GM18499 (cell line): Measurements from ENCODE around the gene MYRIP.
"Not testable (repeated sequence)": the region's sequence is repeated elsewhere in the genome, so short reads cannot be mapped to it uniquely, and the experiment has no call there.

Experiments used
- ATAC-seq: cut with Tn5 transposase; IDR thresholded peaks from one replicate; pipeline ENCODE4 v1.9.1; 2021; ENCODE audit warnings: moderate number of reproducible peaks; ENCODE audit not compliant: insufficient read depth, unreplicated experiment

Gene MYRIP

DNA sequence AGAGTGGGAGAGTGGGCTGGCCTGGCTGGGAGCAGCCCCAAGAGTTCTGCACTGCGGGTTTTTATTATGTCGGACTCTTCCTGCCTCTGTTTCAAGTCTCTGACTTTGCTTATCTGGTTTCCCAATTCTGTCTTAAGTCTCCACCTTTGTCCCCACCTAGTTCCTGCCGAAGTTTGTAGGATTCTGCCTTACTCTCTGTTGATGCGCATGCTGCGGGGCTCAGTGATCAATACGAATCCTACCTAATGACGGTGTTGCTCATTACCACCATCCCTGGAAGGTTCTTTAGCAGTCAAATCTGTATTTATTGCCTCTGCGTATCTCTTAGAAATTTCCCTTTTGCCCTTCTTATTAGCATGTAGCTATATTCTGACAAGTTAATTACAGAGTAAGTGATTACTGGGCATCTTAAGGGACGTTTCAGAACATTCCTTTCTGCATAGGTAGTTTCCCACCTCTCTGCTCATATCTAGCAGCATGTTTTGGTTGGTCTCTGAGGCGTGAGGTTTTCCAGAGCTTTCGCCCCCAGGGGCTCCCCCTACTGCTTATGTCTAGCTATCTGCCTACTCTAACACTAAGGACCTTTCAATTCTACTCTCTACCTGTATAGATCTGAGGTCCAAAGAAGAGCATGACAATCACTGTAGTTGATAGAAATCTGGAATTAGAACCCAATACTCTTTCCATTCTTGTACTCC is 264.1 kb downstream of the MYRIP start:
- ATAC-seq = no peak

DNA sequence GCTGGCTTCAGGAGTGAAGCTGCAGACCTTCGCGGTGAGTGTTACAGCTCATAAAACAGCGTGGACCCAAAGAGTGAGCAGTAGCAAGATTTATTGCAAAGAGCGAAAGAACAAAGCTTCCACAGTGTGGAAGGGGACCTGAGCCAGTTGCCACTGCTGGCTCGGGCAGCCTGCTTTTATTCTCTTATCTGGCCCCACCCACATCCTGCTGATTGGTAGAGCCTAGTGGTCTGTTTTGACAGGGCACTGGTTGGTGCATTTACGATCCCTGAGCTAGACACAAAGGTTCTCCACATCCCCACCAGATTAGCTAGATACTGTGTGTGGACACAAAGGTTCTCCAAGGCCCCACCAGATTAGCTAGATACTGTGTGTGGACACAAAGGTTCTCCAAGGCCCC is 267.7 kb downstream of the MYRIP start:
- not testable (repeated sequence) for ATAC-seq

DNA sequence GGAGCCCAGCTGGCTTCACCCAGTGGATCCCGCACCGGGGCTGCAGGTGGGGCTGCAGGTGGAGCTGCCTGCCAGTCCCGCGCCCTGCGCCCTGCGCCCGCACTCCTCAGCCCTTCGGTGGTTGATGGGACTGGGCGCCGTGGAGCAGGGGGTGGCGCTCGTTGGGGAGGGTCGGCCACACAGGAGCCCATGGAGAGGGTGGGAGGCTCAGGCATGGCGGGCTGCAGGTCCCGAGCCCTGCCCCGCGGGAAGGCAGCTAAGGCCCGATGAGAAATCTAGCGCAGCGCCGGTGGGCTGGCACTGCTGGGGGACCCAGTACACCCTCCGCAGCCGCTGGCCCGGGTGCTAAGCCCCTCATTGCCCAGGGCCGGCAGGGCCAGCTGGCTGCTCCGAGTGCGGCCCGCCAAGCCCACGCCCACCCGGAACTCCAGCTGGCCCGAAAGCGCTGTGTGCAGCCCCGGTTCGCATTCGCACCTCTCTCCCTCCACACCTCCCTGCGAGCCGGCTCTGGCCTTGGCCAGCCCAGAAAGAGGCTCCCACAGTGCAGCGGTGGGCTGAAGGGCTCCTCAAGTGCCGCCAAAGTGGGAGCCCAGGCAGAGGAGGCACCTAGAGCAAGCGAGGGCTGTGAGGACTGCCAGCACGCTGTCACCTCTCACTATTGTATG is 268.6 kb downstream of the MYRIP start:
- not testable (repeated sequence) for ATAC-seq

DNA sequence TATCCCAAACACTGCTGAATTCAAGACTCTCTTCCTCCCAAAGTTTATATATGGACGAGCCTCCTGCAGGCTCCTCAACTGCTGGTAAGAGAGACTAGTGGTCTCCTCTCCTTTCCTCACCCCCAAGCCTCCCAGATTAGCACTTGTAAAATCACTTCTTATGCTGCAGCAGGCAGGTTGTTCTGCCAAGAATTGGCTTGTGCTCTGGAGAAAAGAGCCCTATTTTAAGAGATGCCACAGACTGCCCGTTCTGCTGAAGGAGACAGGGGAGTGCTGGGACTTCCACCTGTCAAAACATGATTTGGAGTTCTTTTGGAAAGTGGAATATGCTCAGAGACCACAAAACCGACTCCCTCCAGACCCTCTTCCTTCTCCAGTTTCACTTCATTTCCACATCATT is 269.2 kb downstream of the MYRIP start:
- ATAC-seq = no peak

DNA sequence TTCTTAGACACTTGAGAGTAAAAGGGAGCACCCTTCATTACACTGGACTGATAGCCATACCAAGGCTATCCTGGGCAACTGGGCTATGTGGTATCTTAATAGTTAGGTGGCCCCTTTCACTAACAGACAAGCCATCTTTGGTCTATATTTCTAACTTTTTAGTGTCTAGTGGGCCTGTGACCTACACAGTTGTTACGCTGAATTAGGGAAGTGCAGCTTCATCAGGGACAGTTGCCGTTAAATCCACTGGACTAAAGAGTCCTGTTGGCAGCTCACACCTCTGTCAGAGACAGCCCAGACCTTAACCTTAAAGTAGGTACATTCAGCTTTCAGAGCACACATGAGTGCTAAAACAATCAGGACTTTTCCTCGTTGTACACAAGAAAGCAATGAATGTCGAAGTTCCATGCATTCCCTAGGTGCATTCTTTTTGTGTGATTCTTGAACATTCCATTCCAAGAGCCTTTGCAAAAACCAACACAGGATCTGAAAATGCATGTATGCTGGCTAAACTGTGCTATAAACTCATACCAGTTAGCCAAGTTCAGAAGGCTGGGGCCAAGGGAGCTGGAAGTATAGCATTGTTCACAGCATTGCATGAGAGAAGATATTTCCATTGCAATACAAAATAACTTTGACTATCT is 269.9 kb downstream of the MYRIP start:
- no peak for ATAC-seq

DNA sequence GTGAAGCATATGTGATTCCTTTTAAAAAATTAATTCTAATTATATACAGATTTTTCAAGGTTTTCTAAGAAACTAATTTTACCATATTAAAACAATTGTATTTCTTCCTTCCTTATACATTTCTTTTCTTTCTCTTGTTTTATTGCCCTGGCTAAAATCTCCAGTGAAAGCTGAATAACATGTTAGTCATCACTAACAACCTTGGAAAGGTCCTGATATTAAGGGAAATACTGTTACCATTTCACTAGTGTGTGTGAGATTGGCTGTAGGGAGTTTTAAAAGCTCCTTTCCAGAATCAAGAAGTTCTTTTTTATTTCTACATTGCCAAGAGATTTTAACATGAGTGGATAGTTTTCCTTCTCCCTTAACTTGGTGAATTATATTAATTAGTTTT is 270.4 kb downstream of the MYRIP start:
- no peak for ATAC-seq

DNA sequence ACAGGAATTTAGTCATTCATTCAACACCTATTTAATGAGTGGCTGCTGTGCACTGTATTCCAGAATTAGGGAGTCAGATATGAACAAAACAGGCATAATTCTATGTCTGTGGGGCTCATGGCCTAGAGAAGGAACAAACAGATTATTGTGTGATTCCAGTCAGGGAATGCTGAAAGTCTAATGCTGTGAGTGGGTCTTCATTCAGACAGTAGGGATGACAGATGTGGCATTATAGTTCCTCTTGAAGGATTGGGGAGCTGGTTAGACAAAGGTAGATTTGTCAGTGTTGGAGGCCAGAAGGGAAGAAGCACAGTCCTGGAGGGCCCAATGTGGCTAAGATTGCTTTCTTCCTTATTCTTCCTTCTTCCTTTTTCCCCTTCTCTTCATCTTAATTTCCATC is 273.7 kb downstream of the MYRIP start:
- no peak for ATAC-seq

DNA sequence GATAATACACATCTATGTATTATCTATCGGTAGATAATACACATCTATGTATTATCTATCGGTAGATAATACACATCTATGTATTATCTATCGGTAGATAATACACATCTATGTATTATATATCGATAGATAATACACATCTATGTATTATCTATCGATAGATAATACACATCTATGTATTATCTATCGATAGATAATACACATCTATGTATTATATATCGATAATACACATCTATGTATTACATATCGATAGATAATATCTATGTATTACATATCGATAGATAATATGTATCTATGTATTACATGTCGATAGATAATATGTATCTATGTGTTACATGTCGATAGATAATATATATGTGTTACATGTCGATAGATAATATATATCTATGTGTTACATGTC is 275.0 kb downstream of the MYRIP start:
- not testable (repeated sequence) for ATAC-seq

DNA sequence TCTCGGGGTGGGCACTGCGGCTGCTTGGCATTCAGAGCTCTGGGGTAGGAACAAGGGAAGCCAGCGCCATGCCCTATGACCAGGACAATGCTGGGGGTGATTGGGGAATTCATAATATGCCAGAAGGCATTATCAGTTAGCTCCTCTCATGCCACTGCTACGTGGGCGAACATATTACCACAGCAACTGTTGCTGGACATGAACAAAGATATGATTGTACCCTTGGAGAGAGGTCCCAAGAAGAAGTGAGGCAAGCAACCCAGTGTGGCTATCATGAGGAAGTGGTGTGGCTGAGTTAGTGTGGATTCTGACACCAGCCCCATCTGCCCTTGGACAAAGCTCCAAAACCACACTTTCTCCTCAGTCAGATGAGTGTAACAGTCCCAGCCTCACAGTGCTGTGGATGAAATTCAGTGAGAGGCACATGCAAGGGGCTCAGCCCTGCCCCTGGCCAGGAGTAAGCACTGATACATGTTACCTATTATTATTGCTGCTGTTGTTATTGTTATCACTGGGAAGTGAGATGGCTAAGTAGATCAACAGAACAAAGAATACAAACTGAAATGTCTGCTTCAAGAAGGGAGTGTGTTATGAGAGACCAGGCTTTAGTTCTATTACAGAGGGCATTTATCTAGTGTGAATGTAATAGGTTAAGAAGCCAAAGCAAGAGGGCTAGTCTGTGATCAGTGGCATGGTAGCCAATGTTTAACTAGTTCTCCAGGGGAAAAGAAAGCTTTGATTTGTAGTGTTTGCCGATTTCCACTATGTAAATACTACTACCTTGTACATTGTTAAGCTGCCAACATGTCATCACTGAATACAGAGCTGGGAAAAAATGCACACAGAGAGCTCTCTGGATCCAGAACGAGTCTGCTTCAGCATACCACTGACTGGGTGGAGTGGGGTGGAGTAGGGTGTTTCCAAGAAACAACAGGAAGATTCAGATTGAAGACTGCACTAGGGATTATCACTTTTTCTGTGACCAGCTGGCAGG is 277.8 kb downstream of the MYRIP start:
- ATAC-seq = no peak

DNA sequence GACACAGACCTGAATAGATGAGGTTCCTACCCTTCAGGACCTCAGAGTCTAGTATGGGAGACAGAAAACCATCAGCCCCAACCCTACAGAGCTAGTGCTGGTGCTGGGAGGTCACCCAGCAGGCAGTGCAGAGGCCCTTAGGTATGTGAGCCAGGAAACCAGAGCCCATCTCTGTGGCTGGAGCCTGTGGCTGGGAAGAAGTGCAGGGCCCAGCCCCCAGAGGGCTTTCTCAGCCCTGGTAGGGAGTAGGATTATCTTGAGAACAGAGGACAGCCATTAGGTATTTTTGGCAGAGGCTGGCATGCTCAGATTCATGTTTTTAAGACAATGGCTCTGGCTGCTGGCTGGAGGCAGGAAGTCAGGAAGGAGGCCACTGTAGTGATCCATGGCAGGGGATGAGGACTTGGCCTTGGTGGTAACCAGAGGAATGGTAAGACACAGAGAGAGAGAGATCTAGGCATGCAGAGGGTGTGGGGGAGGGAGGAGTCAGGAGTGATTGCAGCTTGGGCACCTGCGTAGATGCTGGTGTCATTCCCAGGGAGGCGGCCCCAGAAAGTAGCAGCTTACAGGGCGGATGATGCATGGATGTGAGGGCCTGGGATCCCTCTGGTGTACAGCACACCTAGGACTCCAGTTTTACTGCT is 279.2 kb downstream of the MYRIP start:
- no peak for ATAC-seq

DNA sequence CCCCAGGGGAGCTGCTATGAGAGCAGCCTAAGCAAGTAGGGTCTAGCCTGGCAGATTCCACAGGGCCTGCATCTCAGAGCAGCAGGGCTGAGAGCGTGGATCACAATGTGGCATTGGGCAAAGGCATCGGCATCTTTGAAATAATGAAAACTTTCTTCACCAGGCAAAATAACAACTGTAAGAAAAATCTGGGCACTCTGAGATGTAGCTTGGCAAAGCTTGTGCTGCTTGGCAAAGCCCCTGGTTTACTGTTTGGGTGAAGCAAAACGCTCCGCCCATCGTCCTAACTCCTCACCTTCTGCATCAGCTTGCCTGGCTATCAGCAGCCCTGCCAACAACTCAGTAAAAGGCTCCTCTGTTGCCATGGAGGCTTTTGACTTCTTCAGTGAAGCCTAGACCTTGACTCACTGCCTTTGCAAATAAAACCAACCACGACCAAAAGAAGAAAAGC is 287.3 kb downstream of the MYRIP start:
- no peak for ATAC-seq

DNA sequence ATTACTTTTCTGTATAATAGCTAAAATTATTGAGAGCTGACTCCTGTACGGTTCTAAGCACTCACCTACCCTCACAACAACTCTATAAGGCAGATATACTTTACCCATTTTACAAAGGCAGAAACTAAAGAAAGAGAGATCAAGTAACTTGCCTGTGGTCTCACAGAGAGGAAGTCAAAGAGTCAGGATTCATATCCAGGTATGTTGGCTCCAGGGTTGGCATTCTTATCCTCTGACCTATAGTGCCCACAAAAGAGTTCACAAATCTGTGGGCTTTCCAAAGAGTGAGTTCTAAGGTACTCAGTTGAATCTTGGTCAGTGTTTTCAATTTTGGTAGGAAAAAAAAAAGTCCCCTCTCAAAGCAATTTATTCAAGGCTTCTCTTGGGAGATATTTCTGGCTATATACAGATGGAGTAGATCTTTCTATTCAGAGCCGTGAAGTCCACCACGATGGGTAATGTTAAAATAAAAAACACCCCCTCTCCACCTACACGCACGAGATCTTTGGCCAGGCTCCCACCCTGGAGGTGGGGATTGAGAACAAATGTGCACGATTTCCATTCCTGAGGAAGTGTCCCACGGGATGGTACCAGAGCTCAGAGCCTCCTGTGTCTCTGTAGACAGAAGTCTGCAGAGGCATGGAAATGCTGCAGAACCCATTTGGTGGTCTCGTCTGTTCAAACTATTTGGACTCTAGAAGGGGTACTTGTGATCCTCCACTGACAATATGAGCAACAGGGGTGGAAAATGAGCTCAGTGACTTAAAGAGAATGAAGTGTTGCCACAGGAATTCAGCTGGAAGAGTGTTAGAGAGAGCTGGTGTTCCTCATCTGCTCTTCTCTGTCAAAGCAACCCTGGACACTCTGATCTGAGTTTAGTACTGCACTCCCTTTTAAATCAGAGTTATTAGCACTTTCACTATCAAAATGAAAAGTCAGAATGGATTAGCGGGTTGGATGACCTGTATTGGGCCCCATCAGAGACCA is 288.0 kb downstream of the MYRIP start:
- no peak for ATAC-seq

DNA sequence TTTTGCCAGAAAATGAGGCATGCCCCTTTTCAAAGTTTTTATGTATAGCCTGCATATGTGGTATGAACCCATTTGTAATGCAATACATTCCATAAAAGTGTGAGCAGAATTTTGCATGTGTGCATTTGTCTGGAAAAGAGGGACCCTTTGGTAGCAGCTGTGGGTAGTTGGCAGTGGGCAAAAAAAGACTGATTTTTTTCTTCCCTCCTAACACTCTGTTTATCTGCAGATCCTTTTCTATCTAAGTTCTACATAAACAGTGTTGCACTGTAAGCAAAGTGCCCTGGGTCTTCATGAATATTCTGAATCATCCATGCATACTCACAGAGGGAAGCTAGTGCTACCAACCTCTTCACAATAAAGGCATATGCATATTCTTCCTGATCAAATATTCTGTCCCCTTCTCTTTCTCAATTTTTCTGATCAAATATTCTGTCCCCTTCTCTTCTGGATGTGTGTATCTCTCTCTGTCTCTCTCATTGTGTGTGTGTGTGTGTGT is 288.9 kb downstream of the MYRIP start:
- ATAC-seq = no peak

DNA sequence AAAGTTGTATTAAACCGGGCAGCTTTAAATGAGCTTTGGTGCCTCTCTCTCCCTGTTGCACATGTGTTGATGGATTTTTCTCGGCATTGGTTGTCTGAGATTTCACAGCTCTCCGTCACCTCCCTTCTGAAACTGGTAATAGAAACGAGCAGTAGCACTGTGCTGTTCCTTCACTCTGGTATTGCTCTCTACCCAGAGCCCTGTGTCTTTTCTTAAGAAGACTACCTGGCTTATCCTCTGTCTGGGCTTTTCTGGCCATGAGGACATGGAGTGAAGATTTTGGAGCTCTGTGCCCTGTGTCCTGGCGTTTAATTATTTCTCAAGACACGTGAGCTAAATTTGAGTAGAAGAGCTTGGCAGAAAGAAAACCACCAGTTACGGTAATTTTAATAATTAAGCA is 290.5 kb downstream of the MYRIP start:
- ATAC-seq = no peak

DNA sequence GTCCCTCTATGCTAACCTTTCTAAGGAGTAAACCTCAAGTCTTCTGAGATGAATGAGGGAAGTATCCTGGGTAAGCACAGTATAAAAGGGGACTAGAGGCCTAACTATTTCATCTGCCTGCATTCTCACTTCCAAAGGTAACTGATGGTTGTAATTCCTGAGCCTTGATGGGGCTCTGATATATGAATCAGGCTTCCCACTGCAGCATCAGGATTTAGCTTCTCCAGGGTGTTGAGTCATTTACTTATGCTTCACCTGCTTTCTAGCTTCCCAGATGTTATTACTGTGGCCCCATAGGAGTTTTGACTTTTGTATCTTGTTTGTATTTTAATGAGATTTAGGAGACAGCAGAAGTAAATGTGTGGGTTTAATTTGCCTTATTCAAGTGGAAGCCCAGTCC is 292.8 kb downstream of the MYRIP start:
- ATAC-seq = no peak

DNA sequence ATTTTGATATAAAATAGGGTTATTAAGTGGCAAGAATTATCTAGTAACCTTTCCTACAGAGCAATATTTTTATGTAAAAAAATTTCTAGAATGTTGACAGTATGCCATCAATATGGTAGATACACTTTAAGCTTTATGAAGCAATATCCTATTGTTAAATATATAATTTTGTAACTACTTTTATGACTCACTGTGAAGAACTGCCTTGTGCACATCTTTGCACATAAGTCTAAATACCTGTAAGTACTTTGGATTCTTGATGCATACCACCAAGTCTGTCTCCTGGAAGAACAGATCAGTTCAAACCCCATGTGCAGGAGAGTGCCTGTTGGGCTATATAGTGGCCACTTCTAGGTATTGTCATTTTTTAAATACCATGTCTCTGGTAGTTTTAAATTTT is 294.4 kb downstream of the MYRIP start:
- ATAC-seq = no peak

DNA sequence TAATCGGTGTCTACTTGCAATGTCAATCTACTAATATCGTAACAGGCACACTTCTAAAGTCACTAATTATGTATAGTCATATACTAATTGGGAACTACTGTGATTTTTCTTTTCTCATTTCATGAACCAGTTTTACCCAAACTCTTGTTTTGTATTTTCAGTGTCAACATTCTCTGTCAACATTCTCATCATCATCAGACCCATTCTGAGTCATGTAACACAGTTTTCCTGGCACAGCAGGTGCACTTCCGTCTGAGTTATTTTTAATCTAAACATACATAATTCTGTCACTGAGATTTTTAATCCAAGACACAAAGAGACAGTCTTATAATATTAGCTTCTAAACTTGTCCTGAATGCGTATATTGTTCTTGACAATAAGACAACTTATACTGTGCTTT is 295.0 kb downstream of the MYRIP start:
- no peak for ATAC-seq

DNA sequence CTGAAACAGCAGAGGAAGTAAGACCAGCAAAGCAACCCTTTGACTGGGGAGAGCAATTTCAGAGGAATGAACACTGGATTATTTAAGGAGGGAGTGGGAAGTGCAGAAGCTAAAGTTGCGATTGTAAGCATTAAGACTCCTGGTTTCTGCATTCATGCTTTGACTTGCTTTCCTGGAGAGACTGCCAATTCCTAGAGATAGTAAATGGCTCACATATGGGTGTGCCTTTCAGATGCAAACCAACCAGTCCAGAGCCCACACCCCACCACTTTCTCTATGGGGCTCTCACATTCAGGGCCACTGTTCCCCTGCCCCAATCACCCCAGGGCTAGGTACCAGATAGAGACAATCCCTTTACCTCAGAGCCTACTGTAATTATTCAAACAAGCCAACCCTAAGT is 299.2 kb downstream of the MYRIP start:
- no peak for ATAC-seq
